ENCODE data around the gene SARDH.
"Not testable (repeated sequence)": the region's sequence is repeated elsewhere in the genome, so short reads cannot be mapped to it uniquely, and the experiment has no call there.

SARDH gene

GRCh38 chr9:133775291-133775690 is 37.1 kb upstream of the SARDH start:
- DNase-seq: no peak

DNA sequence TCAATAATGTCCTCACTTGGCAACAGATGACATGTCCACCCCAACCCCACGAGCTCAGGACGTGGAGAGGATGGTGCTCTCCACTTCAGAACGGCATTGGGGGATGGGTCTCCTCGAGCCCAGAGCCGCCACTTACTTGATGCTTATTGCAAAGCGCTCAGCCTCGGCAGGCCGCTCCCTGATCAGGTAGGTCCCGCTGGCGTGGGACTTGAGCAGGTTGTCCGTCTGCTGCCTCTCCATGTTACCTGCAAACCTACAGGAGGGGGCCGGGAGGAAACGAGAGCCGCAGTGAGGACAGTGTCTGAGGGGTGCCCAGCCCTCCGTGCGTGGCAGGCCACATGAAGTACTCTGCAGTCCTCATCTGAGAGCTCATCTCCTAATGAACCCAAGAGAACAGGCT is 36.6 kb upstream of the SARDH start:
- DNase-seq: no peak

GRCh38 chr9:133773889-133774655 is 35.9 kb upstream of the SARDH start:
- no peak for DNase-seq

DNA sequence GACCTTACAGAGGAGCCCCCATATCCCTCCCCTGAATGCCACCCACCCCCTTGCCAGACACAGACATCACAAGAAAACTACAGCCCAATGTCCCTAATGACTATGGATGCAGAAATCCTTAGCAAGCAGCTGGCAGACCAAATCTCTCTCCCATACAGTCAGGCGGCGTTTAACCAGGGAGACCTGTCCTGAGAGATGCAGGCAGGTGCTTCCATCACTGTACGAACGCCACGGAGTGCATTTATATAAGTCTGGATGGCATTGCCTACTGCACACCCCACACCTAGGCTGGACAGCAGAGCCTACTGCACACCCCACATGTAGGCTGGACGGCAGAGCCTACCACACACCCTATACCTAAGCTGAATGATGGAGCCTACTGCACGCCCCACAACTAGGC is 34.4 kb upstream of the SARDH start:
- no peak for DNase-seq

- DNase-seq: no peak
These were observed 33.6 kb upstream of the SARDH start for GRCh38 chr9:133771486-133772482.

DNA sequence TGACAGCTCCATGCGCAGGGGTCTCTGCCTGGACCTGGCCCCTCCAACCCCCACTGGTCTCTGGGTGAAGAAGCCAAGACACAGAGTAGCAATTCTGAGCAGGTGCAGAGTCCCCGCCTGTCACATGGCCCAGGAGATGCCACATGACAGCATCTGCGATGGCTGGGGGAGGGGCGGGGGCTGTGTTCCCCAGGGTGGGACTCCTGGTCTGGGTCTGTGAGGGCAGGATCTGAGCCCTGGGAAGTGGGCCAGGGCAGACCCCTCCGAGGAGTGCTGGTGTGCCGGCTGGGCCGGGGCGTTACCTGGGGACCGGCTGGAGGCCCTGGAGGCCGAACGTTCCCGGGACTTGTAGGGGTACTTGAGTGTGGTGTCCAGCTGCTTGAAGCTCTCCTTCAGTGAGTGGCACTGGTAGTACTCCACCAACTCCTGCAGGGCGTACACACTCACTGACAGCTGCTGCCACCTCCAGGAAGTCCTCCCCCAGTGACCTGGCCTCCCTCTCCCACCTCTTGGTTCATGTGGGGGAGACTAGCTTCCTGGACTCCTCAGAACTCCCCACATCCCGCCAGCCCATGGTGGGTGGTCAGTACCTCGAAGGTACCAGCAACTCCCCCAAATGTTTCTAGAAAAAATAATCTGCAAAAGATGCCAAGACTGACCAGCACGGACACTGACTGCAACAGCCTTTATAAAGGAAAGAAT is 32.1 kb upstream of the SARDH start:
- no peak for DNase-seq

DNA sequence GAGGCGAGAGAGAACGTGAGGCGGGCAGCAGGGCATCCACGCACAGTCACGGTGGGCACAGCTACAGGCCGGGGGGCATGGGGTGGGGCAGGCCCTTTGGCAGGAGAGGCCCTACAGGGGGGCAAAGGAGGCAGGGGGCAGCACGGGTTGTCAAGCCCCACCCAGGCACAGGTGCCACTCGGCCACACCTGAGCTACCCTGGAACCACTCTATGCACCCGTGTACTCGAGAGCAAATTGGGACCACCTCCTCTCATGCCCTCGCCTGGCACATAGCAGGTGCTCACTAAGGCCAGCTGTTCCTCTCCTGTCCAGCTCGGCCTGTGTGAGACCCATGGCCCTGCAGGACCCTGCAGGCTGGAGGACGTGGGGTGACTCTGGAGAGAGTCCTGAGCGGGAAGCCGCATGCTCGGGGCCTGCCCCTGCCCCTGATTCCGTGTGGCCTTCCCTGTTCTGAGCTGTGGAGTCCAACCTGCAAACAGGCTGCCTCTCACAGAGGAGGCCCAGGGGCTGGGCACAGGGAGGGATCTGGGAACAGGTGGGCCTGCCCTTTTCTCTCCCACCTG is 31.4 kb upstream of the SARDH start:
- DNase-seq: no peak

GRCh38 chr9:133768859-133769510 is 30.8 kb upstream of the SARDH start:
- no peak for DNase-seq

DNA sequence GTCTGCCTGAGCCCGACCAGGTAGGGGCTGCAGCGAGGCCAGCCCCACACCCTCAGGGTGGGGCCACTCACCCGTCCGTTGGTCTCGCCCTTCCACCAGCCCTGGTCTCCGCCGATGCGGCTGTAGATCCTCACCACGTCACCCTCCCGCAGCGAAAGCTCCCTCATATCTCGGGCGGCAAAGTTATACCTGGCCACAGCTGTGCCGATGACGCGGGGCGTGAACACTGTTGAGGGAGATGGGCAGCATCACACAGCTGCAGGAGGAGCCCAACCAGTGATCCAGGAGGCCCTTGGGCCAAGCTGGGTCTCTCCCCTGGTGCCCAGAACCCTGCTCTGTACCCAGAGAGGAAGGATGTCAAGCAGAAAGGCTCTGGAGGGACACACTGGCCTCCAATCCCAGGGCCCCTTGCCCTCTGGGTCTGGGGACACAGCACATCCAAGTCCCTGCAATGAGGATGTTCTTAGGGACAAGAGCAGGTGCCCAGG is 30.3 kb upstream of the SARDH start:
- no peak for DNase-seq

- DNase-seq: no peak
These were observed 29.5 kb upstream of the SARDH start for GRCh38 chr9:133767625-133768024.

GRCh38 chr9:133767008-133767407 is 28.9 kb upstream of the SARDH start:
- no peak for DNase-seq

DNA sequence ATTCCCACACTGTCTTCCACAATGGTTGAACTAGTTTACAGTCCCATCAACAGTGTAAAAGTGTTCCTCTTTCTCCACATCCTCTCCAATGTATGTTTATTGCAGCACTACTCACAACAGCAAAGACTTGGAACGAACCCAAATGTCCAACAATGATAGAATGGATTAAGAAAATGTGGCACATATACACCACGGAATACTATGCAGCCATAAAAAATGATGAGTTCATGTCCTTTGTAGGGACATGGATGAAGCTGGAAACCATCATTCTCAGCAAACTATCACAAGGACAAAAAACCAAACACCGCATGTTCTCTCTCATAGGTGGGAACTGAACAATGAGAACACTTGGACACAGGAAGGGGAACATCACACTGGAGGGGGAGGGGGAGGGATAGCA is 28.1 kb upstream of the SARDH start:
- DNase-seq: not testable (repeated sequence)

GRCh38 chr9:133763272-133764183 is 25.4 kb upstream of the SARDH start:
- DNase-seq: no peak

DNA sequence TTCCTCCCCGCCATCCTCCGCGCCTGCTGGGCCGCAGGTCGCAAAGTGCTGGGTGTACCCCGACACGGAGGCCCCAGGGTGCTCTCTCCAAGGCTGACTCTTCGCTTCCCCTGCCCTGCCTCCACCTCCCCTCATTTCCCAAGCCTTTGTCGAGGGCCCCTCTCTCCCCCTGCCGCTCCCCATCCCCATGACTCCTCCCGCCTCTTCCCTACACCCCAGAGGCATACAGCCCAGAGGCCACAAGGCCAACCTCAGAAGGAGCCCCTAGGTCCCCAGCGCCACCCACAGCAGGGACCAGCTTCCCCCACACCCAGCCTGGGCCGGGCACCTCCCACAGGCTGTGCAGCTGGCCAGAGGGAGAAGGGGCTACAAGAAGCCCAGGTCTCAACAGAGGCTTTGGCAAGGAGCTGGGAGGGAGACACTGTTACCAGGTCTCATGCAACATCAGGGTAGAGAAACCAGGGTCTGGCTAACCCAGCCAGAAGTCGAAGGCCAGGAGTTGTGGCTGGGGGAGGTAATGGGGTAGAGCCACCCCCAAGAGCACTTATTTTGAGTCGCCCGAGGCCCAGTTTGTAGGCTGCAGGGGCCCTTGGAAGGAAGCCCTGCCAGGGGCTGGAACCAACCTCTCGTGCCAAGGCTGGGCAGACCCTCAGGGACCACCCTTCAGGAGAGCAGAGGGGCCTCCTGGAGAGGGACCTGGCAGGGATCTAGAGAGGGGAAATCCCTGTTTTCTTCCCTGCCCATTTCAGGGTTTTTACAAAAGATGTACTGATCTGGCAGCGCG is 24.5 kb upstream of the SARDH start:
- no peak for DNase-seq

DNA sequence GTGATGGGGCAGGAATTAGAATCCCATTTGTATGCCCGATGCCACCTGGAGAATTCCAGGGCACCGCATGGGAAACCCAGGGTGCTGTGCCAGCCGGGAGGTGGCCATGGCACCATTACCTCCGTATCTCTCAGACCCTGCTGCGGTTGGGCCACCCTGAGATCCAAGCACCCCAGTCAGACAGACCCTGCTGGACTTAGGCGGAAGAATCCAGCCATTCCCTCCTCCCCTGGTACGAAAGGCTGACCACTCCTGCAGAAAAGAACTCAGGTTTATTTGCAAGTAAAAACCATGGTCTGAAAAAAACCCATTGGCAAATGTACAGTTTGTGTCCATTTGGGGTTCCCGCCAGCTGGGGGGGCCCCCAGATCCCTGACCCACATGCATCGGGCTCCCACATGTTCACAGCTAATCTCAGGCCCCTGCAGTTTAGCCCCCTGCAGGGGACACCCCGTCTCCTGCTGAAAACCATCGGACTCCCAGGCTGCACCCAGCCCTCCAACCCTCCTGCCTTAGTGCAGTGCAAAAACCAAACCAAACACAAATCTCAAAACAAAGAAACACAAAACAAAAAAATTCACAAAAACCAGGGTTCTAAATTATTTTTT is 23.6 kb upstream of the SARDH start:
- no peak for DNase-seq

- no peak for DNase-seq
These were observed 22.6 kb upstream of the SARDH start for GRCh38 chr9:133760713-133761290.

DNA sequence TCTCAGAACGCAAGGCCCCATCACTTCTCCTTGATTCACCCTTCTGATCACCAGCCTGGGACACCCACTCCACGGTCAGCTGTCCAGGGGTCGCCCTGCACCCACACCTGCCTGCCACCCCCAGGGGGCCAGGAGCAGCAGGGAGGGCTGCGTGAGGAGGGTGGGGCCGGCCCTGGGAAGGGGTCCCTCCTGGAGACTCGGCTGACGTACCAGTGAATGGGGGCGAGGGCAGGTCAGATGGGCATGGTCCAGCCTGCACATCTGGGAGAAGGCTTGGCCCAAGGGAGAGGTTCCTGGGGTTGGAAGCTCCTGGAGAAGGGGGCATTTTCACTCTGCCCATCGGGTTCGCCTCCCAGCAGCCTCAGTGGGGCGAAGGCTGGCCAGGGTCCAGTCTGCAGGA is 21.8 kb upstream of the SARDH start:
- DNase-seq: no peak

- no peak for DNase-seq
These were observed 21.2 kb upstream of the SARDH start for GRCh38 chr9:133759146-133759900.

DNA sequence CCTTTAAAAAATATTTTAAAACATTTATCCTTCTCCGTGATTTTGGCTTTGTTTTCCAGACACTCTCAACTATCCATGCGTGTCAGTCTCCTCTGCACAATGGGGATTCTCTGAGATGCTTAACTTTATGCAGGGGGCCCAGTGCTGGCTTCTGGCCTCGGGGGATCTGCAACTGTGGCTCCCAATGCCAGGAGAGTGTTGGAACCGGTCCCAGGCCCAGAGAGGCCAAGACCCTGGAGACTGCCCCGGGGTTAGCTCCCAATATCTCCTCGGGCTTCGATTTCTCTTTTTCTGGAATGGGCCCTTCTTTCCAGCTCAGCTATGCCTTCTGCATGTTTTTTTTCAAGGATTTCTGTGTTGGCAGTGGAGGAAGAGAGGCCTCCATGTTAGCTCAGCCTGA is 20.1 kb upstream of the SARDH start:
- DNase-seq: no peak
